ENCODE measurements around the gene GNAQ. TPM values are rescaled to one million over a fixed set of nuclear protein-coding genes. Genes with fewer than 3 reads are reported as not detected.

GNAQ gene
- total RNA-seq, 1 experiment from 2014 or later, result 48.6 TPM

GRCh38 chr9:78011049-78011448 lies 20.6 kb downstream of the GNAQ start:
- Mint-ChIP-seq H3K36me3 (ENCODE audit: insufficient read depth in 1 of 3, low read depth in 3 of 3) (no peaks in the 10 kb centered on the region), H3K9me3 (no peaks in the 10 kb centered on the region), H3K27me3 (ENCODE audit: low read depth) (no peaks in the 10 kb centered on the region), H3K4me1 (peaks cover 30 to 37% of the 10 kb centered on the region in 2 experiments), H3K4me3 (no peak overlapping the region), H3K27ac (no peak overlapping the region)
- Histone ChIP-seq H3K56ac (ENCODE audit: insufficient read length, low read depth, low read length) (no peak overlapping the region), H2BK12ac (ENCODE audit: insufficient read length, low read depth, low read length) (no peak overlapping the region), H3K4me1 (ENCODE audit: insufficient read depth, low read length) (peaks cover 4% of the 10 kb centered on the region; the same call in 1 of the 2 replicates), H2BK20ac (ENCODE audit: low read depth, low read length, poor library complexity, severe bottlenecking) (no peak overlapping the region), H3K14ac (ENCODE audit: insufficient read depth, low read length) (no peak overlapping the region), H3K27me3 (ENCODE audit: insufficient read depth, low read length) (no peaks in the 10 kb centered on the region), H3K4me2 (ENCODE audit: insufficient read depth, insufficient read length, low read length) (no peak overlapping the region), H3K18ac (ENCODE audit: insufficient read length, low read depth, low read length) (no peak overlapping the region), H3K27ac (ENCODE audit: insufficient read length, low read depth, low read length) (no peak overlapping the region), H3K9ac (ENCODE audit: extremely low read depth, insufficient read length, low read length) (no peak overlapping the region), H3K9me3 (ENCODE audit: control insufficient read depth, low read depth, low read length) (no peaks in the 10 kb centered on the region), H3K23me2 (ENCODE audit: insufficient read length, low read depth, low read length, poor library complexity, severe bottlenecking) (no peaks in the 10 kb centered on the region), H2BK120ac (ENCODE audit: low read depth, low read length, poor library complexity, severe bottlenecking) (no peak overlapping the region), H4K20me1 (ENCODE audit: control insufficient read depth, insufficient read depth, insufficient read length) (no peaks in the 10 kb centered on the region), H2BK5ac (ENCODE audit: insufficient read length, low read length) (no peak overlapping the region), H3K79me1 (ENCODE audit: insufficient read depth, low read depth, low read length, poor library complexity, severe bottlenecking) (peaks cover 7% of the 10 kb centered on the region), H4K8ac (replicated peaks; ENCODE audit: insufficient read length, low read depth, low read length) (no peak overlapping the region), H4K91ac (ENCODE audit: insufficient read length, low read depth, low read length) (no peak overlapping the region), H2AK5ac (ENCODE audit: insufficient read length, low read length) (no peak overlapping the region), H2AFZ (ENCODE audit: low read length) (no peak overlapping the region), H3K79me2 (ENCODE audit: insufficient read depth, low read length) (peaks cover 16% of the 10 kb centered on the region; the same call in 1 of the 2 replicates), H2BK15ac (ENCODE audit: low read depth, low read length) (no peak overlapping the region), H3K4ac (ENCODE audit: low read depth, low read length) (no peak overlapping the region), H4K5ac (ENCODE audit: insufficient read length, low read depth, low read length) (no peak overlapping the region), H3K23ac (ENCODE audit: insufficient read length, low read depth, low read length) (no peak overlapping the region), H3T11ph (ENCODE audit: low read length) (no peak overlapping the region)
- TF ChIP-seq CTCF (conservative IDR thresholded peaks at IDR 0.05), result no peak
- DNase-seq, result no peak
